AG08395 (cell line): ENCODE measurements around the gene SFMBT2.

Experiments
- DNase-seq: peaks from one replicate; pipeline ENCODE4 v3.0.0; 2012; ENCODE audit warnings: mixed read lengths, low spot score

The SFMBT2 gene

GRCh38 chr10:7425691-7426090 lies 14.9 kb upstream of the SFMBT2 start:
- no peak for DNase-seq

GRCh38 chr10:7424919-7425318 lies 14.1 kb upstream of the SFMBT2 start:
- no peak for DNase-seq

DNA sequence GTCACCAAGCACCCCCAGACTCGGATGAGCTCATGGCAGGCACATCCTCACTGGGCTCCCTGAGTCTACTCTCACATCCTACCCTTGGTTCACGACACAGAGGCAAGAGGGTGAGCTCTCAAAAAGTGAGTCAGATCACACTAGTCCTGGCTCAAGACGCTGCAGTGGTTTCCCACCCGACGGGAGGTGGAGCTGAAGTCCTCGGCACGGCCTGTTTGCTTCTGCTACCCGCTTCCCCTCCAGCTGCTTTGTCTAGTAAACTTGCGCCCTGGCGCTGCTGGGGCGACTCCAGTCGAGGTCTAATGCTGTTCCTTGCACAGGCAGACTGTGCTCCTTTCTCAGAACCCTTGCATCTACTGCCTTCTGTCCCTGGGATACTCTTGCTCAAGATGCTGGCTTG lies 13.5 kb upstream of the SFMBT2 start:
- DNase-seq, result no peak

GRCh38 chr10:7423521-7423920 lies 12.7 kb upstream of the SFMBT2 start:
- DNase-seq, result no peak

- DNase-seq, result no peak
Observed at GRCh38 chr10:7421526-7421925, 10.7 kb upstream of the SFMBT2 start.

- no peak for DNase-seq
Observed at GRCh38 chr10:7419998-7420397, 9.2 kb upstream of the SFMBT2 start.

- DNase-seq, result no peak
Observed at GRCh38 chr10:7417807-7418206, 7.0 kb upstream of the SFMBT2 start.

GRCh38 chr10:7417103-7417623 lies 6.3 kb upstream of the SFMBT2 start:
- DNase-seq, result peak; percentile 17

DNA sequence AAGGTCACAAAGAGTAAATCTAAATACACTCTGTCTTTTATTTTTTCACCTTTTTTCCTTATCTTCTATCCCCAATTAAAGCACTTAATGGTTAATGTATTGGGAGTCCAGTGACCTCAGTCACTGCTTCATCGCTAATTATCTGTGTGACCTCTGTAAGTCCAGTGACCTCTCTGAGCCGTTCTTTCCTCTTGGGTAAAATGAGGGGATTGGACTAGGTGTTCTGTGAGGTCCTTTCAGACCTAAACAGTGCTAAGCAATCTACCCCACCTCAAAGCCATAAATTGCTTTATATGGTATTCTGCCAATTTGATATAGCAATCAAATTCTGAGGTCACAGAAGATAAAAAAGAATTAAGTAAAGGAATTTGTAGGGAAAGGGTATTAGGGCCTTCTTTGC lies 3.9 kb upstream of the SFMBT2 start:
- no peak for DNase-seq

- no peak for DNase-seq
Observed at GRCh38 chr10:7412928-7413282, 2.1 kb upstream of the SFMBT2 start.

DNA sequence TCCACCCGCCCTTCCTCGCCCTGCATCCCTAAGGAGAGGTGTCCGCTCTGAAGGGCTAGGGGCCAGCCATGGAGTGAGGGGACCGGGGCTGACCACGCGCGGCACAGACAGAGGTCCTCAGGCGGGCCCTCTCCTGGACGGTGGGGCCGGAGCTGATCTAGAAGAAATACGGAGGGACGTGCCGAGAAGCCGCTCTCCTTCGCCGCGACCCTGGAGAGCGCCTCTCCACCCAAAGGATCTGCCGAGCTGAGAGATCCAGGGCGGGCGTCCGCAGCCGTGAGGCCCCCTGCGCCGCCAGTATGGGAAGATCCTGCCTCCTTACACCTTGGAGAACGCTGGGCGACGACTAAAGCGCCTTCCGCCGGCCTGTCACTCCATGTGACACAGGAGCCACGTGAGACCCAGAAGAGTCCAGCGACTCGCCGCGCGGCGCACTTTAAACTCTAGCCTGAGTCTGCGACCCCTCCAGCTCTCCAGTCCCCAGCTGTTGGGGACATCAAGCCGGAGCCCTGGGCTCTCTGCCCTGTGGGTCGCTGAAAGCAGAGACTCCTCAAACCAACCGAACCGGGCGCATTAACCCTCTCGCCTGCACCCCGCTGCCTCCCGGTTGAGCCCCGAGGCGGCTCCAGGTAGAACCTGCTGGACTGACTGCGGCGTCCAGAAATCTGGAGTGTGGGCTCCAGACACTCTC lies 1.5 kb upstream of the SFMBT2 start:
- DNase-seq, result no peak

DNA sequence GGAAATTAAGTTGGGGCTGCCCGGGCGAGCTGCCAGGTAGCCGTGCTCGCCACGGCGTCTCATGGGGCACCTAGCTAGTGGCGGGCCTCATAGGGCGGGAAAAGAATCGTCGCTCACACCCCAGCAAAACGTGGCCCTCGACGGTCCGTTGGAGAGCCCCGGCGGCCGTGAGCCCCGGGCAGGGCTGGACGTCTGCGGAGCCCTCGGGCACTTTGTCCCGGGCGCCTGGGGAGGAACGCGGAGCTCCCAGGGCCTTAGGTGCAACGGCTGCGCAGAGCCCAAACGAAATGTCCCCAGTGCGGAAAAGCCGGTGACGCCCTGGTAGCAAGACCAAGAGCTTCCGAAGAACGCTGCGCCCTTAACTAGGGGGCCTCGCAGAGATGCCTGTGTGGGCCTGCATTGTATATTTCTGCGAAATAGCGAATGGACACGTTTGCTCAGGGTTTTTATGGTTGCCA lies 866 bp upstream of the SFMBT2 start:
- DNase-seq, result no peak

DNA sequence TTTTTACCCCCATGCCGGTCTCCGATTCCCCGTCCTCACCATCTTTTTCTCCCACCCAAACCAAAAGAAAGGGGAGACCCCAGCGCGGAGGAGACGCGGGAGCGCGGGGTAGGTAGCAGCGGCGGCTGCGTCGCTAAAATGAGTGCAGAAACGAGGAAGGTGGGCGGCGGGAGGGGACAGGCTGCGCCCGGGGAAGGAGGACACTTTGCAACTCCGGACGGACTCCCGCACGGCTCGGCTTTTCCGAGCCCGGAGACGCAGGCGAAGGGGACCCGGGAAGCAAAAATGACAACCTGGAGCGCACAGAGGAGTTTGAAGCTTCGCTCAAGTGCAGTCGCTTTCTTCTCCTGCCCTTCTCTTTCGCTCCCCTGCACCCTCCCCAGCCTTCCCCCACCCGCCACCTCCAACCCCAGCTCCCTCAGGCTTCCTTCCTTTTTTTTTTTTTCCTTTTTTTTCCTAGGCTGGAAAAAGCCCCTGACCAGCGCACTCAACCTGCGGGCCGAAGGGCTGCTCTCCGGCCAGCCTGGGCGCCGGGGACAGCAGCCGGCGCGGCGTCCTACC lies 453 bp downstream of the SFMBT2 start:
- DNase-seq, result no peak

GRCh38 chr10:7409732-7410168 lies 1.1 kb downstream of the SFMBT2 start:
- DNase-seq, result no peak

- DNase-seq, result no peak
Observed at GRCh38 chr10:7409045-7409731, 1.6 kb downstream of the SFMBT2 start.

DNA sequence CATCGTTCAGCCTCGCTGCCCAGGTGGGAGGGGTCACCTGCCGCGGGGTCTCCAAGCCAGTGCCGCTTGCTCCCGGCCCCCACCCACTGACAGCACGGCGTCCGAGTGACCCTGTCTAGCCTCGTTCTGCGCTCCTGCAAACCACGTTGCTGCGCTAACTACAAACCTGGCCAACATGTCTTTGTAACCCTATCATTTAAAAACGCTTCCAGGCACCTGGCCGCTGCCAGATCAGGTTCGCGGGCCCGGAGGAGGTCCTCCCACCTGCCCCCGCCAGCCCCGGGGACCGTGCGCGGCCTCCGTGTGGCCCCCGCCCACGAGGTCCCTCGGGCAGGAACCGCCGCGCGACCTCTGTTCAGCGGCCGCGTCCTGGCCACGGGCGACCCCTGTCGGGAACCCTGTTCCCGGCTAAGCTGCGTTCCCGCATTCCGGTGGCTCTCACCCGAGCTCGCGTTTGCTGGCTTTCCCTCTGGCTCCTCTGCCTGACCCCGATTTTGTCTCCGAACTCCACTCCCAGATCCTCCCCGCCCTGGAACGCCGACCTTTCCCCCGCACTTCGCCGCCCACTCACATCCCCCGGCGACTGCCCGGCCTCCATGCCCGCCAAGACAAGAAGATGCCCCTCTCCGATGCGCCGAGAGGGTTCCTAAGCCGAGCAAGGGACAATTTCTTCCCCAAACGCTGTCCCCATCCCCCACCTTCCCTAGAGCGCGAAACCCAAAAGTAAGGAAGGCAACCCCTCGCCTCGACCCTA lies 2.4 kb downstream of the SFMBT2 start:
- DNase-seq, result peak; percentile 32

GRCh38 chr10:7407368-7408290 lies 3.2 kb downstream of the SFMBT2 start:
- no peak for DNase-seq

DNA sequence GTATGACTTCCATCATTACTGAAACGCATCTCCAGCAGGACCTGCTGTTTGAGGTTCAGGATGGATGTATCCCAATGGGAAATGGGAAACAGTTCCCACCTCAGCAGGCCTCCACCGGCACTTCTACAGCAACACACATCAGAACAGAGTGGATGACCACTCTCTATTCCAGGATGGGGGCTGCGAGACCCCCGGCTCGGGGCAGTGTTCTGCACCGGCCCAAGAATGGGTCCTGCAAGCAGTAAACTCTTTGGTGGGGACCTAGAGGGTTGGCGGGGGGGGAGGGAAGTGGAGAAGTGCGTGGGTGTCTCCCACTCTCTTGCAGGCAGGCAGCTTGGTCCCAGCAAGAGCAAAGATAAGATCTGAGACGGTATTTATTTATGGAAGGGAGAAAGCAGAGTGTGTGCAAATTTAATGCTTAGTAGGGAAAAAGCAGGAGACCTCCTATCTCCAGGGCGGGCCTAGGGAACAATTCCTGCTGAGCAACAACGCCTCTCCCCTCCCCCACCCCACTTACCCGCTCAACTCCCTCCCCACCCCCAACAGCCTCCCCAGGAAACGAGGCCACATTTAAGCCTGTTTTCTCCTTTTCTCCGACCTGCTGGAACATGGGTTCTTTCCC lies 4.0 kb downstream of the SFMBT2 start:
- DNase-seq, result no peak

DNA sequence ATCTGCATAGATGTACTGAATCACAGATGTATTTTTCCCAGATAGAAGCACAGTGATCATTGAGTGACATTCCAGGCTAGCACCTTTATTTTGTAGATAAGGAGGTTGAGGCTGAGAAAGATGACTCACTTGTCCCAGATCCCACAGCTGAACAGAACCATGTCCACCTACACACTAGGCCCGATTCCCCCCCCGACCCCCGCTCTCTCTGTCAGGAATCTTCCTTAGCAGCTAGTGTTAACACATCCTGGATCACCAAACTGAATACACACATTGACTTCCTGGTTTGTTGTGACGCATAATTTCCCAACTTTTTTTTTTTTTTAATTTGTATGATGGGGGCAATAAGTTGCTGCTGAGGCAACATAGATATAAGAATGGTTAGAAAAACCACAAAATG lies 5.2 kb downstream of the SFMBT2 start:
- DNase-seq, result no peak

- DNase-seq, result no peak
Observed at GRCh38 chr10:7403620-7404019, 7.2 kb downstream of the SFMBT2 start.

GRCh38 chr10:7401782-7402181 lies 9.1 kb downstream of the SFMBT2 start:
- DNase-seq, result no peak
